ENCODE measurements around the gene FAM8A1.
"Not testable (repeated sequence)": the region's sequence is repeated elsewhere in the genome, so short reads cannot be mapped to it uniquely, and the experiment has no call there.

Gene FAM8A1

GRCh38 chr6:17574866-17575560 lies 25.1 kb upstream of the FAM8A1 start:
- no peak for TF ChIP-seq CTCF (IDR thresholded peaks at IDR 0.05; ENCODE audit: control insufficient read depth, extremely low read depth, insufficient read depth)
- DNase-seq (ENCODE audit: low read depth) = peak; percentile 39
- H3K4me3 ChIP-seq (ENCODE audit: low read depth, low read length) = no peak overlapping the region

GRCh38 chr6:17577059-17577458 lies 23.0 kb upstream of the FAM8A1 start:
- TF ChIP-seq CTCF (IDR thresholded peaks at IDR 0.05; ENCODE audit: control insufficient read depth, extremely low read depth, insufficient read depth) = no peak
- DNase-seq (ENCODE audit: low read depth) = no peak
- no peak overlapping the region for H3K4me3 ChIP-seq (ENCODE audit: low read depth, low read length)

- DNase-seq (ENCODE audit: low read depth) = no peak
- no peak overlapping the region for H3K4me3 ChIP-seq (ENCODE audit: low read depth, low read length)
- no peak for TF ChIP-seq CTCF (IDR thresholded peaks at IDR 0.05; ENCODE audit: control insufficient read depth, extremely low read depth, insufficient read depth)
Measured at GRCh38 chr6:17580518-17581048, 19.5 kb upstream of the FAM8A1 start.

GRCh38 chr6:17581282-17581681 lies 18.8 kb upstream of the FAM8A1 start:
- not testable (repeated sequence) for DNase-seq (ENCODE audit: low read depth)

GRCh38 chr6:17583811-17584210 lies 16.3 kb upstream of the FAM8A1 start:
- no peak for TF ChIP-seq CTCF (IDR thresholded peaks at IDR 0.05; ENCODE audit: control insufficient read depth, extremely low read depth, insufficient read depth)
- peak; percentile 73 for DNase-seq (ENCODE audit: low read depth)
- no peak overlapping the region for H3K4me3 ChIP-seq (ENCODE audit: low read depth, low read length)

More at GRCh38 chr6:17581282-17581681, 18.8 kb upstream of the FAM8A1 start:
- not testable (repeated sequence) for H3K4me3 ChIP-seq (ENCODE audit: low read depth, low read length)

- TF ChIP-seq CTCF (IDR thresholded peaks at IDR 0.05; ENCODE audit: control insufficient read depth, extremely low read depth, insufficient read depth) = peak; percentile 68
- DNase-seq (ENCODE audit: low read depth) = peak; percentile 76
- H3K4me3 ChIP-seq (ENCODE audit: low read depth, low read length) = no peak overlapping the region
Measured at GRCh38 chr6:17584241-17584803, 15.8 kb upstream of the FAM8A1 start.

GRCh38 chr6:17585766-17586490 lies 14.2 kb upstream of the FAM8A1 start:
- H3K4me3 ChIP-seq (ENCODE audit: low read depth, low read length) = no peak overlapping the region
- TF ChIP-seq CTCF (IDR thresholded peaks at IDR 0.05; ENCODE audit: control insufficient read depth, extremely low read depth, insufficient read depth) = peak; percentile 21; the same call in 1 of the 2 replicates
- DNase-seq (ENCODE audit: low read depth) = peak; percentile 71

- not testable (repeated sequence) for DNase-seq (ENCODE audit: low read depth); H3K4me3 ChIP-seq (ENCODE audit: low read depth, low read length)
Measured at GRCh38 chr6:17586623-17587022, 13.5 kb upstream of the FAM8A1 start.

All from LNCaP clone FGC (cell line).